HG03095 (cell line): ENCODE measurements around the gene THRB.

Experiments
- ATAC-seq: cut with Tn5 transposase; IDR thresholded peaks from one replicate; pipeline ENCODE4 v1.9.1; 2021; ENCODE audit warnings: moderate library complexity; ENCODE audit not compliant: unreplicated experiment

THRB gene

DNA sequence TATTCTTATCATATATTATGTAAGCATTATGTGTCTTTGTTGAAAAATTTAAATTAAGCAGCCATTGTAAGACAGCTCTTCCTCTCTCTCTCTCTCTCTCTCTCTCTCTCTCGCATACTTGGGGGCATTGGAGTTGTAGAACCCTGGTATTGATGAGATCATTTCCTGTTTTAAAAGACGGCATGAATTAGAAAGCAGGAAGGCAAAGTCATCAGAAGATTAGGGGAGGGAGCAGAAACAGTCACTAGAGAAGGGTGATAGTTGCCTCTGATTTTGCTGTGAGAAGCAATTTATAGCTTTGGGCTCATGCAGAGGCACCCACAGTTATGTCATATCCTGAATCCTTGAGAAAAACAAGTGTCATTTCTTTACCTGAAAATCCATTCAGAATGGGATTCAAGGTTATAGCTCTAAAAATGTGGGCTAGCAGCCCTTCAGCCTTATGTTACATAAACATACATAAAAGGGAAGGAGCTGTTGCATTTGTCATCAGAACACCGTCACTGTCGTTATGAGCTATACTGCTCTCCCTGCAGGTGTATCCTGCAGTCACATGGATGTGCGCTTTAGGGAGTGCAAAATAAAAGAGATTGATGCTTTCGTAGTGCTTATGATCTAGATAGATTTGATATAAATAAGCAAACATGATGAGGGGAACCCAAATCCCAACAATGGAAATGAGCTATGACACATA, 335.7 kb downstream of the THRB start:
- ATAC-seq = no peak

DNA sequence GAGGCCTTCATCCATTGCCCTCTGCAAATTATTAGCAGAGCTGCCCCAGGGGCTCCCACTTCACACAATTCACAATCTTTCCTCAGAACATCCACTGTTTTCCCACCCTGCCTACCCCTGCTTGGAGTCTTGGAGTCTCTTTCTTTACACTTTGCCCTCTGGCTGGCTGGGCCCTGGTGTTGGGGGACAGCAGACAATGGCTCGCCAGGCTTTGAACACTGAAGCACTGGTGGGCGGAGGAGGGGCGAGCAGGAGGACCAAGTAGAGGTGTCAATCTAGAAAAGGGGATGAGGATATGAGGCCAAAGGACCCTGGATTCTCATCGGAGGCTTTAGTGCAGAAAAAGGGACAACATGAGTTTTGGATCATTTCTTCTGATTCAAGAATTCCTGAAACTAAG, 337.5 kb downstream of the THRB start:
- ATAC-seq = no peak

GRCh38 chr3:24156466-24156865, 338.2 kb downstream of the THRB start:
- no peak for ATAC-seq

DNA sequence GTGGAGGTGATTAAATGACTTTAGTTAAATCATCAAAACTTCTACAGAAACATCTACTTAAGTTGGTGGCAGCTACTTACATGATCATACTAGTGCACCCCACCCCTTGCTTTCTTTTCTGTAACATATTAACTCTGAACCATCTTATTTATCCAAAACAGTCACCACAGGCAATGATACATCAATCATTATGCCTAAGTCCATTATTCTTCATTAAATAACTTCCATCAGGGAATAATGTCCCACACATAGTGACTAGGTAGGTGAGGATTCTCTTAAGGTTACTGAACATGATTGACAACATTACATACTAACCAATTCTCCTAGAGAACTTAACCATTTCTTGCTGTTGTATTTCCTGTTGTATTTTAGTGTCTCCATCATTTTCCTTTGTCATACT, 339.4 kb downstream of the THRB start:
- ATAC-seq = no peak

- ATAC-seq = no peak
These were observed 339.9 kb downstream of the THRB start for GRCh38 chr3:24154781-24155180.

DNA sequence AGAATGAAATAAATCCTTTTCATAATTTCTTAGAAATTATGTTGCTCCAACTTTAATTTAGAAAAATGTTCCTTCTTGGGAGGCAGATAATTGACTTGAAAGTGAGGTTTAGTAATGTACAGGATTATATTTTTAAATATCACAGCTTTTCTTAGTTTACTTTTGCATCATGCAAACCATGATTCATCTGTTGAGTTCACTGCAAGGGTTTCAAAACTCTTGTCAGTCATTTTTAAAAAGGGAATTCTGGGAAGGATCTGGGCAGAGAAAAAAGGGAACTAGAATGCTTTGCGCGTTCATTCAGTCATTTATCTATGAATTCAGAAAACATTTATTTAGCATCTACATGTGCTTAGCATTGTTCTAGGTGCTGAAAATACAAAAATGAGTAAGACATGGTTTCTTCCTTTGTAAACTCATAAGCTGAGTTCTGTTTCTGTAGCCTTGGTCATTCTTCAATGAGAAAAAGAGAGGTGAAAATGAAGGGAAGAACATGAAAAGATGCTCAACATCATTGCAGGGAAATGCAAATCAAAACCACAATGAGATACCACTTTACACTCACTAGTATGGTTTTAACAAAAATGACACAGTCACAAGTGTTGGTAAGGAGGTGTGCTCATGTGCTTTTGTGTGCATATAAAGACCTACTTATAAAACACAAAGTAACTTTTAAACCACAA, 340.5 kb downstream of the THRB start:
- peak; percentile 80 for ATAC-seq

DNA sequence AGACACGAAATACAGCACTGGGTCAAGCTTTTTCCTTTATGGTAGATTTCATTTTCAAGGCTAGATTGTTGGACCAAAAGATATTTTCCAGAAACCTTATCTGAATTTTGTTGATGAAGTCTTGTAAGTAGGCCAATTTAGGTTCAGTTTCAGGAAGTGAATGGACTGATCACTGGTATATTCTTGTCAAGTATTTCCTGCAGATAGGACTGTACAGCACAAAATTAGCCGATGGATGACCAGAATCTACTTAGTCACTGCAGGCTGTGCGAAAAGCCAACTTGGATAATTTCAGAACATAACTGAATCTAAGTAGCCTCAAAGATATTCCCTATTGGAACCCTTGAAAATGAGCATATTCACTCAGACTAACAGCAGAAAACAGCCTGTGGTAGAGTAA, 343.1 kb downstream of the THRB start:
- no peak for ATAC-seq

DNA sequence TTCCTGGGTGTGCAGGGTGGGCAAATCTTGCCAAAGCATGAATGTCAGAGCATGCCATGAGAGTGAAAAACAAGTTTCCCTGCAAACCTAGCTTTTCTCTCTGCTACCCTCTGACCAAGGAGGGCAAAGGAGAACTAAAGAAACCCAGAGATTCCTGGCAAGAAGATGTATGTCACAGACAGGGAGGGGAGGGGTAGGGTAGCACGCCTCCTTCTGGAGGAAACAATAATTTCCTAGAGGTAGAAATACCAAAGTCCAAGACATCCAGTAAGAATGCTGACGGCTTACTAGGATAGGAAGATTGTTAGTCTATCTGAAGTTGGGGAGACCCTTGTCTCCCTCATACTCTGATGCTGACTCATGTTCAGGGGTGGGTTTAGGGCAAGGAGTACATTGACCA, 345.6 kb downstream of the THRB start:
- ATAC-seq = no peak

DNA sequence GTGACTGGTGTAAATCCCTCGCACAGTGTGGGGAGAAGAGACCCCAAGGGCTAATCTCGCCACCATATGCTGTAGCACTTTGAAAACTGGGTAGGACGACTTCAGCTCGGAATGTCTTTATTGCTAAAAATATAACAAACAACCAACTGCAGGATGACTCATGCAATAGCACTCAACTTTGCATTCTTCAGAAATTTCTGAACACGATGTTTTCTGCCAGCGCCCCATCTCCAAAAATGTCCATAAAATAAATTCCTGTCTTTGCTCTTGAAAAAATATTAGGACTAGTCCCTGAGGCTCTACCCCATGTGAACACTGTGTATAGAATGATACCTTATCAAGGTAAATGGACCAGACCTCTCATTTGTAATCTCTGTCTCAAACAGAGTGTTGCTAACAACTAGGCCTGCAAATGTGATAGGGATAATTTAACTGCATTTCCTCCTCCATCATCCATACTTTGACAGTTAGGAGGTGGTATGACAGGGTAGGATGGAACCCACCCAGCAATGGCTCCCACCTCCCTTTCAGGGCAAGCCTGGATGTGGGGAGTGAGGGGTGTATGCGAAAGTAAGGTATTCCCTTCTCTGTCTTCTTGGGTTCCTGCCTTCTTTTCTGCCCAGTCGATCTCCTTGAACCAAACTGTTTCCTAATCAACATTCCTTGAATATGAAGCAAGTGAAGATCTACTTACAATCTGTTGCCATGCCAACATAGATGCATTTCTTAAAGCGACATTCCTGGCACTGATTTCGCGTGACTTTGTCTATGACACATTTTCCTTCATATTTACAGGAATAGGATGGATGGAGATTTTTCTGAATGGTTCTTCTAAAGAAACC, 348.4 kb downstream of the THRB start:
- no peak for ATAC-seq

DNA sequence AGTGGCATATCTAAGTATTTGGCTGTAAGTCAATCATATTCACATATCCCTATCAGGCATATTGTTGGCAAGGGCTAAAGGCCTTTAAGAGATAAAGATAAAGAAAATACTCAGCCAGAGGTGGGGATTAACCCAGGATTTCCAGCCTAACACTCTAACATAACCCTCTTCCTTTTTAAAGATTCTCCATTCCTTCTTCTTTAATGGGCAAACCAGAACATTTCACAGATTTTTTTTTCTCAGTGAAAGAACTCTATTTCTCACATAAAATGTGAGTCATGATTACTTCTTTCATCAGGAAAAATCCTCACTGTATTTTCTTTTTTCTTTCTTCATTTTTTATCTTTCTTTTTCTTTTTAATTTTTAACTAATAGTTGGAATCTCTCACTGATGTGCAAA, 349.2 kb downstream of the THRB start:
- ATAC-seq = no peak

DNA sequence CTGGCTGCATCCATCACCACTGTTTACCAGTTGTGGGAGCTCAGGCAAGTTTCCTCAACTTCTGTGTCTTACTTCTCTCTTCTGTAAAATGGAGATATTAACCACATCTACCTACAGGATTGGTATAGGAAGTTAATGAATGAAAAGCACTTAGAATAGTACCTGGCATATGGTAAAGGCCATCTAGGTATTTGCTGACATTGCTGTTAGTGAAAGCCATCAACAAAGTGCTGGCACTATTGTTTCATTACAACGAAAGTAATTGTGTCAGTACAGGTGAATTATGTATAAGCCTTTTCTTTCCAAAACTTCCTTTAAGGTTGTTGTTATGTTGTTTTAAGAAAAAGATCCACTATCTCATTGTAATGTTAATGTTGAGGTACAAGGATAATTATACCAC, 352.5 kb downstream of the THRB start:
- ATAC-seq = no peak

GRCh38 chr3:24141548-24141947, 353.1 kb downstream of the THRB start:
- ATAC-seq = no peak

GRCh38 chr3:24139463-24140412, 354.9 kb downstream of the THRB start:
- ATAC-seq = no peak

GRCh38 chr3:24138876-24139256, 355.8 kb downstream of the THRB start:
- ATAC-seq = no peak

GRCh38 chr3:24137958-24138875, 356.4 kb downstream of the THRB start:
- ATAC-seq = no peak

DNA sequence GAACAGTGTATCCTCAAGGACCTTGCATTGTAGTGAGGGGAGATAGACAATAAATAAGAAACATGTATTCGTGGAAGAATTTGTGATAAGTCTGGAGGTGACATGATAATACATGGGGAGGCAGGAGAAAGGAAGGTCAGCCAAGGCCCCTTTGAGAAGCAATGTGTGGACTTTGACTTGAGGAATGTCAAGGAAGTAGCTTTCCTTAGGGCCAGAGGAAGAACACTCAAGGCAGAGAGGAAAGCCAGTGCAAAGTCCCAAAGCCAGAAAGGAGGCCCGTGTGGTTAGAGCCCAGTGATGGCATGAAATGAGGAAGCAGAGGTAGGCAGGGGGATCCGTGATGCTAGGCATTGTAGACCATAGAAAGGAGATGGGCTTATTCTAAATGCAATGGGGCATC, 357.3 kb downstream of the THRB start:
- ATAC-seq = no peak

- no peak for ATAC-seq
These were observed 357.9 kb downstream of the THRB start for GRCh38 chr3:24136624-24137310.

- no peak for ATAC-seq
These were observed 359.4 kb downstream of the THRB start for GRCh38 chr3:24135280-24135679.

GRCh38 chr3:24133942-24134341, 360.7 kb downstream of the THRB start:
- no peak for ATAC-seq
